HCT116 (cell line): ENCODE results near the gene ITGB6. TPM values are rescaled to one million over a fixed set of nuclear protein-coding genes. Genes with fewer than 3 reads are reported as not detected.

Source experiments
- ATAC-seq: fragments of 200-7000 bp; cut with Tn5 transposase; 2 replicates; pipeline ENCODE4 v1.9.1; 2020; ENCODE audit warnings: mild to moderate bottlenecking, moderate library complexity
- BruUV-seq: library from RNA; stranded (reverse); fragments of 400-500 nt; replicated peaks from 2 replicates; lab custom pipeline; 2021; lab: Mats Ljungman, UMichigan
- CTCF ChIA-PET: fragments of 300-600 bp; sonication (Branson Sonifier 250); formaldehyde crosslinking; loops from one replicate; lab custom pipeline; 2021; ENCODE audit warnings: antibody characterized with exemption; lab: Charles Lee
- POLR2A ChIA-PET: fragments of 300-600, 350-600 bp; sonication (Branson Sonifier 250); formaldehyde crosslinking; loops from one replicate; lab custom pipeline; 2021; ENCODE audit warnings: antibody characterized with exemption; lab: Charles Lee
- RAD21 ChIA-PET, 2 experiments: fragments of 300-600 bp; sonication (Branson Sonifier 250); formaldehyde crosslinking; loops; one replicate each; lab custom pipeline; 2023; ENCODE audit warnings: low total read pairs in 2 of 2; ENCODE audit not compliant: uncharacterized antibody in 2 of 2, unreplicated experiment in 2 of 2, low non-redundant PET in 1 of 2; lab: Charles Lee
- DNase-seq: peaks from one replicate; pipeline ENCODE4 v3.0.0-alpha.2; 2010; ENCODE audit warnings: low read depth, low spot score
- H2AFZ ChIP-seq: fragments of 200-600 bp; shearing (Covaris generic), sonication (generic); 2 replicates; pipeline ENCODE4 v1.6.1; 2017; ENCODE audit warnings: low read depth, mixed run types, mixed read lengths, antibody characterized with exemption, low read length; ENCODE audit not compliant: poor library complexity, severe bottlenecking
- H3K27ac ChIP-seq: 2 replicates; pipeline ENCODE4 v1.5.1; 2012; ENCODE audit warnings: low read depth, low read length
- H3K27me3 ChIP-seq: fragments of 200-600 bp; sonication (generic); 2 replicates; pipeline ENCODE4 v1.6.1; 2016; ENCODE audit warnings: mixed run types, low read length, mixed read lengths; ENCODE audit not compliant: insufficient read depth
- H3K36me3 ChIP-seq, 2 experiments: fragments of 200-500 bp in 1 of 2; fragments of 200-600 bp in 1 of 2; sonication (Bioruptor generic) in 1 of 2; sonication (generic) in 1 of 2; 2 replicates each; pipeline versions ENCODE4 v1.5.1 to v1.6.1; 2014 to 2016; ENCODE audit warnings: low read length in 2 of 2, inconsistent platforms in 1 of 2, mixed read lengths in 1 of 2, mixed run types in 1 of 2; ENCODE audit not compliant: insufficient read depth in 2 of 2, control insufficient read depth in 1 of 2
- H3K4me1 ChIP-seq, 2 experiments: fragments of 200-600 bp in 1 of 2; sonication (generic) in 1 of 2; 2 replicates each; pipeline versions ENCODE4 v1.5.1 to v1.6.1; 2012 to 2017; ENCODE audit warnings: low read length in 2 of 2, inconsistent platforms in 1 of 2, mild to moderate bottlenecking in 1 of 2, mixed read lengths in 1 of 2, mixed run types in 1 of 2, moderate library complexity in 1 of 2; ENCODE audit not compliant: insufficient read depth in 2 of 2, control insufficient read depth in 1 of 2
- H3K4me2 ChIP-seq: fragments of 200-600 bp; sonication (generic); 2 replicates; pipeline ENCODE4 v1.6.1; 2017; ENCODE audit warnings: mixed run types, low read length, mixed read lengths
- H3K4me3 ChIP-seq, 2 experiments: fragments of 200-600 bp in 1 of 2; sonication (generic) in 1 of 2; replicated peaks in 1 of 2; 2 replicates each; pipeline ENCODE4 v1.5.1; 2011 to 2016; ENCODE audit warnings: low read length in 2 of 2, control low read depth in 1 of 2, low read depth in 1 of 2, mild to moderate bottlenecking in 1 of 2, mixed read lengths in 1 of 2, mixed run types in 1 of 2
- H3K79me2 ChIP-seq: fragments of 200-600 bp; sonication (generic); 2 replicates; pipeline ENCODE4 v1.6.1; 2017; ENCODE audit warnings: mild to moderate bottlenecking, mixed run types, low read length, moderate library complexity, mixed read lengths; ENCODE audit not compliant: insufficient read depth
- H3K9ac ChIP-seq: fragments of 200-600 bp; sonication (generic); 2 replicates; pipeline ENCODE4 v1.6.1; 2016; ENCODE audit warnings: low read length, mixed read lengths
- H3K9me2 ChIP-seq: fragments of 200-600 bp; sonication (generic), shearing (Covaris generic); 2 replicates; pipeline ENCODE4 v1.6.1; 2017; ENCODE audit warnings: mixed run types, mild to moderate bottlenecking, moderate library complexity; ENCODE audit not compliant: insufficient read depth
- H3K9me3 ChIP-seq, 2 experiments: fragments of 200-500 bp in 1 of 2; fragments of 200-600 bp in 1 of 2; sonication (Bioruptor generic) in 1 of 2; sonication (generic) in 1 of 2; 2 replicates each; pipeline ENCODE4 v1.6.1; 2014 to 2017; ENCODE audit warnings: low read length in 2 of 2, mixed read lengths in 2 of 2, inconsistent platforms in 1 of 2, low read depth in 1 of 2, mild to moderate bottlenecking in 1 of 2, mixed run types in 1 of 2, moderate library complexity in 1 of 2; ENCODE audit not compliant: control insufficient read depth in 1 of 2, insufficient read depth in 1 of 2
- H4K20me1 ChIP-seq: fragments of 200-600 bp; sonication (generic), shearing (Covaris generic); 2 replicates; pipeline ENCODE4 v1.6.1; 2017; ENCODE audit warnings: mixed run types, mild to moderate bottlenecking, moderate library complexity; ENCODE audit not compliant: insufficient read depth
- CBX3 ChIP-seq: IDR thresholded peaks from 2 replicates; pipeline ENCODE4 v1.6.1; 2012; ENCODE audit warnings: low read depth
- CEBPB ChIP-seq: IDR thresholded peaks from 2 replicates; pipeline ENCODE4 v1.6.1; 2012; ENCODE audit warnings: low read depth
- EGR1 ChIP-seq: IDR thresholded peaks from 2 replicates; pipeline ENCODE4 v1.6.1; 2012; ENCODE audit warnings: low read depth
- ELF1 ChIP-seq: IDR thresholded peaks from 2 replicates; pipeline ENCODE4 v1.6.1; 2012; ENCODE audit warnings: low read depth, borderline replicate concordance
- EZH2phosphoT487 ChIP-seq: fragments of 200-600 bp; IDR thresholded peaks from 2 replicates; pipeline ENCODE4 v1.6.1; 2018; ENCODE audit warnings: antibody characterized with exemption, borderline replicate concordance
- JUND ChIP-seq: IDR thresholded peaks from 2 replicates; pipeline ENCODE4 v1.6.1; 2012
- POLR2A ChIP-seq: IDR thresholded peaks from 2 replicates; pipeline ENCODE4 v1.7.0; 2011; ENCODE audit warnings: borderline replicate concordance; ENCODE audit not compliant: insufficient read depth, insufficient read length; ENCODE audit errors: extremely low read depth
- RAD21 ChIP-seq: IDR thresholded peaks from 2 replicates; pipeline ENCODE4 v1.6.1; 2012; ENCODE audit warnings: low read depth, mild to moderate bottlenecking
- SIN3A ChIP-seq: IDR thresholded peaks from 2 replicates; pipeline ENCODE4 v1.6.1; 2012; ENCODE audit warnings: low read depth
- SP1 ChIP-seq: IDR thresholded peaks from 2 replicates; pipeline ENCODE4 v1.6.1; 2012; ENCODE audit warnings: low read depth
- SRF ChIP-seq: IDR thresholded peaks from 2 replicates; pipeline ENCODE4 v1.6.1; 2012; ENCODE audit warnings: low read depth
- ZNF274 ChIP-seq: fragments of 200-500 bp; sonication (Bioruptor generic); IDR thresholded peaks from 2 replicates; pipeline ENCODE4 v1.6.1; 2014; ENCODE audit warnings: mild to moderate bottlenecking, low read depth, low read length, inconsistent platforms
- intact Hi-C: fragments of 100-400 bp; cut with micrococcal nuclease; formaldehyde crosslinking; loops from 2 replicates; pipeline ENCODE4 v1.10.0; 2022
- total RNA-seq: library from RNA; stranded (reverse); gene quantifications from one replicate; pipeline ENCODE4 v1.2.1, GENCODE V29; 2021; ENCODE audit not compliant: unreplicated experiment
- TF ChIP-seq, protein P1 (sequence below): IDR thresholded peaks from 2 replicates; pipeline ENCODE4 v1.6.1; 2012
- TF ChIP-seq, protein P2 (sequence below), 3 experiments: fragments of 200-600 bp in 1 of 3; sonication (generic) in 1 of 3; IDR thresholded peaks in 2 of 3; conservative IDR thresholded peaks in 1 of 3; 2 replicates each; pipeline ENCODE4 v1.5.1; 2012 to 2017; ENCODE audit warnings: low read depth in 2 of 3, low read length in 2 of 3, antibody characterized with exemption in 1 of 3, borderline replicate concordance in 1 of 3, control low read depth in 1 of 3, mild to moderate bottlenecking in 1 of 3, mixed read lengths in 1 of 3, mixed run types in 1 of 3, moderate library complexity in 1 of 3; ENCODE audit not compliant: insufficient read depth in 1 of 3
- TF ChIP-seq, protein P3 (sequence below): IDR thresholded peaks from 2 replicates; pipeline ENCODE4 v1.6.1; 2012

ITGB6 gene
- total RNA-seq, 1 experiment from 2014 or later: 0.12 TPM

DNA sequence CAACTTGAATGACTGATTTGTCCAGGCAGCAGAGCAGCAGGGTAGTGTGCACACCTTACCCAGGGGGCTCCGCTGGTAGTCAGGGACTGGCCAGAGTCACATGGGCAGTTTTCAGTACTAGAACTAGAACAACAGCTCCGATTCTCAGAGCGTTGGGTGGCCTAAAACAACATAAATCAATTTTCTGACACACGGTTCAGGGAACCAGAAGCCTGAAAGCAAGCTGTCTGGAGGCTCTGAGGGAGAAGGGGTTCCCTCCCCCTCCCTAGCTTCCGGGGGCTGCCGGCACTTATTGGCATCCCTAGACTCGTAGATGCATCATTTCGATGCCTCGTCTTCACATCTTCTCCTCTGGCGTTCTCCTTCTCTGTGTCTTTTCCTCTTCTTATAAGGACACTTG, 13.4 kb upstream of the ITGB6 start:
- TF ChIP-seq ELF1 (no peak), JUND (no peak), EZH2phosphoT487 (no peak), SRF (no peak), ZNF274 (no peak), POLR2A (no peak), CEBPB (no peak), SP1 (no peak), EGR1 (no peak), CBX3 (no peak)
- TF ChIP-seq, protein P1, sequence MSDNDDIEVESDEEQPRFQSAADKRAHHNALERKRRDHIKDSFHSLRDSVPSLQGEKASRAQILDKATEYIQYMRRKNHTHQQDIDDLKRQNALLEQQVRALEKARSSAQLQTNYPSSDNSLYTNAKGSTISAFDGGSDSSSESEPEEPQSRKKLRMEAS: no peak
- H3K9me2 ChIP-seq: no peaks in the 10 kb centered on the region
- RAD21 ChIA-PET: no interaction called here
- H3K4me1 ChIP-seq: peaks cover 23 to 45% of the 10 kb centered on the region in 2 experiments
- CTCF ChIA-PET: no interaction called here
- no peaks in the 10 kb centered on the region for H3K79me2 ChIP-seq
- no peak for DNase-seq
- H3K9ac ChIP-seq: no peak overlapping the region
- H3K4me2 ChIP-seq: no peak overlapping the region
- no TSS peak for BruUV-seq
- intact Hi-C loops: loop anchor here (5.0 kb wide), 1 partner anchor 909 kb away; no protein-coding TSS in a partner anchor
- no peak overlapping the region for H3K27ac ChIP-seq
- ATAC-seq: no peak
- no peaks in the 10 kb centered on the region for H4K20me1 ChIP-seq
- H3K4me3 ChIP-seq: no peak overlapping the region
- POLR2A ChIA-PET: no interaction called here
- no peak overlapping the region for H2AFZ ChIP-seq
- no peaks in the 10 kb centered on the region for H3K9me3 ChIP-seq
- no peaks in the 10 kb centered on the region for H3K27me3 ChIP-seq
- no peaks in the 10 kb centered on the region for H3K36me3 ChIP-seq

DNA sequence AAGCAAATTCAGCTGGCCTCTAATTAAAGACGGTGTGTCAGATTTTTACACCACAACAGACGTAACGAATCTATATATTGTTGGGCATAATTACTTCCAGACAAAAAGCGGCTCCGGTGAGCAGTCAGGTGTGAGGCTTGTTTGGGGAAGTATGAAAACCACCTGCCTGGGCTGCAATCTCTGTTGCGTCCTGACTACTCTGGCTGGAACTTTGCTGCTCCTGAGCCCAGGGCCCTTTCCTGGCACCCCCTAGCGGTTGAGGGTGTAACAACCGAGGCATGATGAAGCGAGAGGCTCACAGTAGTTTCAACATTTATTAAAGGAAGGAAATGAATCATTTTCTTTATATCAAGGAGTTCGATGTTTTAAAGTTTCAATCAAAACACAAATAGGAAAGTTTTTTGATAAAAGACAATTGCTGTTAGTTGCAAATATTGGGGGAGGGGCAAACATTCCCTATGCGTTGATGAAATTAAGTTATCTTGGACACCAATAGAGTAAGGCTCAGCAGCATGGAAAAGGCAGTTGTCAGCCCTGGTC, 10.6 kb upstream of the ITGB6 start:
- intact Hi-C loops: loop anchor here (1.0 to 5.0 kb wide), 2 partner anchors 100 to 912 kb away; no protein-coding TSS in a partner anchor
- peak; percentile 68 for DNase-seq
- no TSS peak for BruUV-seq
- TF ChIP-seq JUND: peak; percentile 11; the same call in 1 of the 2 replicates
- TF ChIP-seq, protein P2, sequence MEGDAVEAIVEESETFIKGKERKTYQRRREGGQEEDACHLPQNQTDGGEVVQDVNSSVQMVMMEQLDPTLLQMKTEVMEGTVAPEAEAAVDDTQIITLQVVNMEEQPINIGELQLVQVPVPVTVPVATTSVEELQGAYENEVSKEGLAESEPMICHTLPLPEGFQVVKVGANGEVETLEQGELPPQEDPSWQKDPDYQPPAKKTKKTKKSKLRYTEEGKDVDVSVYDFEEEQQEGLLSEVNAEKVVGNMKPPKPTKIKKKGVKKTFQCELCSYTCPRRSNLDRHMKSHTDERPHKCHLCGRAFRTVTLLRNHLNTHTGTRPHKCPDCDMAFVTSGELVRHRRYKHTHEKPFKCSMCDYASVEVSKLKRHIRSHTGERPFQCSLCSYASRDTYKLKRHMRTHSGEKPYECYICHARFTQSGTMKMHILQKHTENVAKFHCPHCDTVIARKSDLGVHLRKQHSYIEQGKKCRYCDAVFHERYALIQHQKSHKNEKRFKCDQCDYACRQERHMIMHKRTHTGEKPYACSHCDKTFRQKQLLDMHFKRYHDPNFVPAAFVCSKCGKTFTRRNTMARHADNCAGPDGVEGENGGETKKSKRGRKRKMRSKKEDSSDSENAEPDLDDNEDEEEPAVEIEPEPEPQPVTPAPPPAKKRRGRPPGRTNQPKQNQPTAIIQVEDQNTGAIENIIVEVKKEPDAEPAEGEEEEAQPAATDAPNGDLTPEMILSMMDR (IDR thresholded peaks at IDR 0.05 in 2 of 3, conservative IDR thresholded peaks at IDR 0.05 in 1 of 3; ENCODE audit: borderline replicate concordance in 1 of 3, insufficient read depth in 1 of 3, low read depth in 2 of 3, low read length in 2 of 3): peak; percentile 81 to 97 (median 94)
- TF ChIP-seq RAD21: peak; percentile 84
- TF ChIP-seq, protein P3, sequence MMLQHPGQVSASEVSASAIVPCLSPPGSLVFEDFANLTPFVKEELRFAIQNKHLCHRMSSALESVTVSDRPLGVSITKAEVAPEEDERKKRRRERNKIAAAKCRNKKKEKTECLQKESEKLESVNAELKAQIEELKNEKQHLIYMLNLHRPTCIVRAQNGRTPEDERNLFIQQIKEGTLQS: no peak
- TF ChIP-seq POLR2A: no peak
- TF ChIP-seq SIN3A: no peak; the same call in 1 of the 2 replicates
- peak; percentile 91; the same call in 1 of the 2 replicates for TF ChIP-seq CBX3
- TF ChIP-seq, protein P1: no peak; the same call in 1 of the 2 replicates
- no peak for TF ChIP-seq EGR1

More for the DNA sequence above, 10.6 kb upstream of the ITGB6 start:
- Histone ChIP-seq H3K4me2 (peak overlapping the region; percentile 35; the same call in 1 of the 2 replicates), H3K4me1 (peaks cover 46 to 68% of the 10 kb centered on the region in 2 experiments), H3K9me2 (no peaks in the 10 kb centered on the region), H3K36me3 (no peaks in the 10 kb centered on the region), H3K9ac (no peak overlapping the region), H3K79me2 (no peaks in the 10 kb centered on the region), H3K27me3 (no peaks in the 10 kb centered on the region), H3K27ac (no peak overlapping the region), H2AFZ (peak overlapping the region; percentile 79), H4K20me1 (no peaks in the 10 kb centered on the region), H3K9me3 (no peaks in the 10 kb centered on the region), H3K4me3 (no peak overlapping the region)
- ChIA-PET RAD21 (interaction anchor here in 1 of 2 experiments (0.9 kb wide), 1 partner anchor 101 kb away, joined by 3 read pairs; no protein-coding TSS in a partner anchor), POLR2A (interaction anchor here (0.6 kb wide), 1 partner anchor 15 kb away, joined by 4 read pairs; no protein-coding TSS in a partner anchor), CTCF (interaction anchor here (0.6 to 4.4 kb wide), 3 partner anchors 9 to 263 kb away, joined by 3 to 30 read pairs (median 3); no protein-coding TSS in a partner anchor)
- ATAC-seq: peak; percentile 60
